GM12872 (cell line): ENCODE data around the gene FBF1.

ENCODE experiments used
- CTCF ChIP-seq: IDR thresholded peaks from 3 replicates; pipeline ENCODE4 v1.5.1; 2011; ENCODE audit warnings: low read depth, mild to moderate bottlenecking, low read length, moderate library complexity; ENCODE audit not compliant: insufficient read depth

FBF1 gene

GRCh38 chr17:75925103-75925502 lies 15.7 kb downstream of the FBF1 start:
- TF ChIP-seq CTCF: no peak

- TF ChIP-seq CTCF: no peak
Observed at GRCh38 chr17:75922963-75923874, 17.6 kb downstream of the FBF1 start.

- TF ChIP-seq CTCF: no peak
Observed at GRCh38 chr17:75922173-75922961, 18.5 kb downstream of the FBF1 start.

- TF ChIP-seq CTCF: no peak
Observed at GRCh38 chr17:75921596-75921995, 19.2 kb downstream of the FBF1 start.

GRCh38 chr17:75920045-75920560 lies 20.7 kb downstream of the FBF1 start:
- TF ChIP-seq CTCF: no peak

GRCh38 chr17:75919611-75920010 lies 21.2 kb downstream of the FBF1 start:
- no peak for TF ChIP-seq CTCF

GRCh38 chr17:75917917-75918445 lies 22.9 kb downstream of the FBF1 start:
- TF ChIP-seq CTCF: no peak
